HFF-Myc (cell line): ENCODE results near the gene MANSC1.

ENCODE experiments used
- DNase-seq: peaks from one replicate; pipeline ENCODE4 v3.0.0-alpha.2; 2011; ENCODE audit warnings: low read depth; ENCODE audit errors: extremely low read depth
- H3K4me3 ChIP-seq: replicated peaks from 2 replicates; pipeline ENCODE4 v1.5.1; 2011; ENCODE audit warnings: low read depth, mild to moderate bottlenecking, control low read depth, low read length
- TF ChIP-seq, protein P1 (sequence below): IDR thresholded peaks from 2 replicates; pipeline ENCODE4 v1.5.1; 2012; ENCODE audit warnings: mild to moderate bottlenecking, low read depth, low read length, control low read depth; ENCODE audit errors: missing control alignments

The MANSC1 gene

DNA sequence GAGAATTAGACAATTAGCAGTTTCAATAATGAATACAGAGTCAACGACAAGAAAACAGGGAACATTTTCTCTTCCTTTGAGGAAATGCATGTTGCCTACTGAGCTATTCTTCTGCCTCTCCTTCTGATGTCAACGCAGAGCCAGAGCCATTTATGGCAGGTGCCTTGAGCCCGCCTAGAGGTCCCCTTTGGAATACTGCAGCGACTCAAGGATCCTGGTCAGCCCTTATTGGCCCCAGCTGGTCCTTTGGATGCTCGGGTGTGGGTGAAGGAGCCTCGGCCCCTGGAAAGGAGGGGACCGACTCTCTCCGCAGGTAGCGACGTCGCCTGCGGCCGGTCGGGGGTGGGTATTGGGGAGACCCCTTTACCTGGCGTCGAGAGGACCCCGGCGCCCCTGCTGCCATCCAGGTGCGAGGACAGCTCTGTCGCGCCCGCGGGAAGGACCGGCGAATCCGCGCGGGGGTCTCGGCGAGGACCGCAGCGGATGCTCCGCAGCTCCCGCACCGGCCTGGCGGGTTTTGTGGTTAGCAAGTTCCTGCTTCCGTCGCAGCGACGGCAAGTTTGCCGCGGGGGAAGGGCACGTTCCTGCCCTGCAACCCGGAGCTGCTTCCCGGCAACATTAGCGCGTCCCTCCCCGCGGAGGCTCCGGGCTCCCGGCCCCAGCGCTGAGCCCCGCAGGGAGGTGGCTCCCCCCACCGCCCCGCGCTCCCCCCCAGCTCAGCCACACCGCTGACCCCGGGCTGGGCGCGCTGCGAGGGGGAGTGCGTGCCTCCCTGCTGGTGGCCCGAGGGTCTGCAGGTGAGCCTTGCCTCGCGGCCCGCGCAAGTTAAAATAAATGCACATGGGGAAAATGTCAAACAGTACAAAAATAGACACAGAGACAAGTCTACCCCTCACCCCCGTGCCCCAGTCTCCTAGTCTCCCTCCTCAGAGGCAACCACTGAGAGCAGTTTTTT lies at the start of gene MANSC1:
MANSC1 (minus strand) TSS at position 532 of the 955 bp plus-strand sequence. CDS start 6,928 bp downstream, outside the sequence.
- TF ChIP-seq, protein P1, sequence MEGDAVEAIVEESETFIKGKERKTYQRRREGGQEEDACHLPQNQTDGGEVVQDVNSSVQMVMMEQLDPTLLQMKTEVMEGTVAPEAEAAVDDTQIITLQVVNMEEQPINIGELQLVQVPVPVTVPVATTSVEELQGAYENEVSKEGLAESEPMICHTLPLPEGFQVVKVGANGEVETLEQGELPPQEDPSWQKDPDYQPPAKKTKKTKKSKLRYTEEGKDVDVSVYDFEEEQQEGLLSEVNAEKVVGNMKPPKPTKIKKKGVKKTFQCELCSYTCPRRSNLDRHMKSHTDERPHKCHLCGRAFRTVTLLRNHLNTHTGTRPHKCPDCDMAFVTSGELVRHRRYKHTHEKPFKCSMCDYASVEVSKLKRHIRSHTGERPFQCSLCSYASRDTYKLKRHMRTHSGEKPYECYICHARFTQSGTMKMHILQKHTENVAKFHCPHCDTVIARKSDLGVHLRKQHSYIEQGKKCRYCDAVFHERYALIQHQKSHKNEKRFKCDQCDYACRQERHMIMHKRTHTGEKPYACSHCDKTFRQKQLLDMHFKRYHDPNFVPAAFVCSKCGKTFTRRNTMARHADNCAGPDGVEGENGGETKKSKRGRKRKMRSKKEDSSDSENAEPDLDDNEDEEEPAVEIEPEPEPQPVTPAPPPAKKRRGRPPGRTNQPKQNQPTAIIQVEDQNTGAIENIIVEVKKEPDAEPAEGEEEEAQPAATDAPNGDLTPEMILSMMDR = peak; percentile 36

DNA sequence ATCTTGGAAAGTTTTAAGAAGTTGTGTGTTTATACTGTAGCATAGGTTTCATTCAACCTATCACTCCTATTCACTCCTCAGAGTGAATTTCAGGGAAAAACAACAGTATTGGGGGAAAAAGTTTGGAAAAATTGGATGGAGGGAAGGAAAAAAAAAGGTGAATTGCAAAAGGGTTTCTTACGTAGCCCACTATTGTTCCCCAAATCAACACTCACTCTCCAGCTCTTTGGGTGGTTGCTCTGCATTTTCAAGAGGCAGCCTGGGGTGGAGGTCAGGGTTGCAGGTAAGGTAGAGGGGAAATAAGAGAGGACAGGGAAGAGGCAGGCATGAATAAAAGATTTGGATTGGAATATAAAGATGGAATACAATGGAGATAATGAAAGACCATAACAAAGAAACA lies 49.1 kb upstream of the MANSC1 start:
- DNase-seq = no peak
- H3K4me3 ChIP-seq = no peak overlapping the region
- TF ChIP-seq, protein P1 = no peak

More for the DNA sequence above, at the start of gene MANSC1:
- H3K4me3 ChIP-seq = peak within 1 kb of the TSS; percentile 56
- DNase-seq = no peak

DNA sequence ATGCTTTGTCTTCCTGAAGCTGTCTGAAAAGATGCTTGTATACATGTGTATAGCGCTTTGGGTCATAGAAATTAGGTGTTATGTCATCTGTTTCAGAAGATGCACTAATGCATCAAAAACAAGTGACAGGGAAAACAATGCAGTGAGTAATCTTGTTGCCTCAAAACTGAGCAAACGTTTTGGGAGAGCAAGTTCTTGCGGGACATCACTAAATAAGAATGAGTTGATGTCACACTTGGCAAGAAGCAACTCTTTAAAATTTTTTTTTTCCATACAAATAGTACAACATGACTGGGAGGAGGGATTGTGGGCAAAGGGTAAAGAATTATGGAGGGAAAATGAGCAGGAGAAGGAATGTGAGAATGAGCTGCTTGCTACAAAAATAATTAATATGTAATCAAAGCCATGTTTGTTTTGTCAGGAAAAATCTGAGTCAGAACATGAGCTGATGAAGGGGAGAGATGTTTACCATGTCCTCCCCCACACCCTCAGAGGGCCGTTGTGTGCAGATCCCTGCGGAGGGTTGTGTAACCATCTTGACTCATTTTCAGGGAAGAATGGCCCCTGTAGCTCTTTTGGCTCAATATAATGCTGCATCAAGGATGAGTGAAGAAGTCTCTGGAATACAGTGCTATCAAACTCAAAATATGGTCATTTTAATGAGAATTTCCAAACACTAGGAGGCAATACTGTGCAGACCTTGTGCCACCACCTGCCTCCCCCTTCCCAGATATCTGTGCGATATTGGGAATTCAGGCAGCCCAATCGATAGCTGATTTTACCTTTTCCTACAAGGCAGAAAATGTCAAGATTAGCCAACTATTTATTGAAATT lies 48.2 kb upstream of the MANSC1 start:
- H3K4me3 ChIP-seq = no peak overlapping the region
- TF ChIP-seq, protein P1 = no peak
- DNase-seq = peak; percentile 37

DNA sequence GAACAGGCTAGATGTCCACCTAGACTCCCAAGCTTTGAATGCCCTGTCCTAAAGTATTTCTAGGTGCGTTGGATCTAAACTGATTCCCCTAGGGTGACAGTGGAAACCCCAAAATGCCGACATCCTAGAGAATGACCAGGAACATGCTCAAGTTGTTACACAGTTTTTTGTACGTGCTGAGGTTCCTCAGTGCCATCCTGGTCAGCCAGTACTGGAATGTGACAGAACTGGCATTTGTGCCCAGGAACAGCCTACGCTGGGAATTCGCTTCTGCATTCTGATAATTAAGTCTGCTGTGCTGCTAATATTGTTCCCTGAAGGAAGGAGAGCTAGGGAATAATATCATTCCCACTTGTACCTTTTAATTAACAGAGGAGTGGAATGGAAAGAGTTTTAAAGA lies 47.1 kb upstream of the MANSC1 start:
- no peak overlapping the region for H3K4me3 ChIP-seq
- no peak for DNase-seq
- TF ChIP-seq, protein P1 = no peak

DNA sequence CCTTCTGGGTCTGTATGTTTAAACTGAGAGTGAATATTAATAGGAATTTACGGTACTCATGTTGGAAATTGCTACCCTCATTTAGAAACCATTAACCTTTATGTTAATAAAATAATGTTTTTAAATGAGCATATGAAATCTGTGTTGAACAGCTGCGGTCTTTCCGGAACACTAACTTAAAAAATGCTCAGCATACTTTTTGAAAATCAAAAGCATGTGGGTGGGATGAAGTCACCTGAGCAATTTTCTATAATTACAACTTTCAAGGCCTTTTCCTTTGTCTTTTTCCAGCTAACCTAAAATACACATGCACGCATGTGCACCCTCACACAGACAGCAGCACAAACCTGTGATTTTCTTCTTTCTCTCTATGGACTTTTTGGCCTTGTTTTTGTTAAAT lies 46.7 kb upstream of the MANSC1 start:
- TF ChIP-seq, protein P1 = no peak
- no peak for DNase-seq
- H3K4me3 ChIP-seq = no peak overlapping the region

DNA sequence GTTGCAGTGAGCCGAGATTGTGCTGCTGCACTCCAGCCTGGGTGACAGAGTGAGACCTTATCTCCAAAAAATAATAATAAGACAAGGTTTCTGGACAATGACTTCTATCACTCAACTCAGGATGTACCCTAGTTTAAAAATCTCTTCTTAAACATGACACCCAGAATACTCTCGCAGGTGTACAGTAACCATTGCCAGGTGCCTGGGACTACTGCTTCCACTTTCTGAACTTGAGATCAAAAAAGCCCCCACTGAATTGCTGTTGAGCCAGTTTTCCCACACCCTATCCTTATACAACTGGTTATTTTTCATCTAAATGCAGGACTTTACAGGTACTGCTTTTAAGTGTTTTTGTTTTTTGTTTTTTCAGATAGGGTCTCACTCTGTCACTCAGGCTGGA lies 43.1 kb upstream of the MANSC1 start:
- TF ChIP-seq, protein P1 = no peak
- H3K4me3 ChIP-seq = no peak overlapping the region
- no peak for DNase-seq
